HEK293 (cell line): Measurements from ENCODE around the gene CCP110.
"Not testable (repeated sequence)": the region's sequence is repeated elsewhere in the genome, so short reads cannot be mapped to it uniquely, and the experiment has no call there.

ENCODE experiments used
- CTCF ChIA-PET: fragments of 350-600 bp; formaldehyde crosslinking; extraction: SDS; loops from one replicate; lab custom pipeline; 2021; ENCODE audit warnings: antibody characterized with exemption; lab: Yijun Ruan, JAX
- POLR2A ChIA-PET: fragments of 300-600 bp; formaldehyde crosslinking; extraction: SDS; loops from one replicate; lab custom pipeline; 2020; ENCODE audit warnings: antibody characterized with exemption, inconsistent platforms; lab: Yijun Ruan, JAX
- H3K27ac ChIP-seq: fragments of 200-500 bp; sonication (Bioruptor generic); 2 replicates; pipeline ENCODE4 v1.5.1; 2014; ENCODE audit warnings: low read depth, low read length, control low read depth, inconsistent platforms; ENCODE audit errors: extremely low read depth
- H3K36me3 ChIP-seq, 2 experiments: fragments of 200-500 bp in 1 of 2; sonication (Bioruptor generic) in 1 of 2; 1 replicate in 1 of 2; 2 replicates in 1 of 2; pipeline ENCODE4 v1.5.1; 2014 to 2017; ENCODE audit warnings: inconsistent platforms in 2 of 2, low read length in 2 of 2; ENCODE audit not compliant: control insufficient read depth in 2 of 2, insufficient read depth in 1 of 2
- H3K4me1 ChIP-seq: fragments of 200-500 bp; sonication (Bioruptor generic); 2 replicates; pipeline ENCODE4 v1.5.1; 2014; ENCODE audit warnings: mild to moderate bottlenecking, low read length, inconsistent platforms; ENCODE audit not compliant: control insufficient read depth, insufficient read depth
- H3K4me3 ChIP-seq: 2 replicates; pipeline ENCODE4 v1.5.1; 2011; ENCODE audit warnings: low read depth, mild to moderate bottlenecking, control low read depth, low read length, moderate library complexity
- H3K9me3 ChIP-seq: fragments of 200-500 bp; sonication (Bioruptor generic); 2 replicates; pipeline ENCODE4 v1.5.1; 2014; ENCODE audit warnings: low read depth, low read length, inconsistent platforms; ENCODE audit not compliant: control insufficient read depth, insufficient read depth
- GLIS1 ChIP-seq: fragments of 450-650 bp; formaldehyde crosslinking; IDR thresholded peaks from 2 replicates; pipeline ENCODE4 v1.5.1; 2016; ENCODE audit warnings: missing biosample characterization, missing genetic modification characterization
- GLIS2 ChIP-seq: fragments of 450-650 bp; formaldehyde crosslinking; IDR thresholded peaks from 2 replicates; pipeline ENCODE4 v1.5.1; 2016; ENCODE audit warnings: missing biosample characterization, missing genetic modification characterization
- SP7 ChIP-seq: fragments of 450-650 bp; formaldehyde crosslinking; IDR thresholded peaks from 2 replicates; pipeline ENCODE4 v1.5.1; 2016; ENCODE audit warnings: missing biosample characterization, missing genetic modification characterization
- ZNF138 ChIP-seq: fragments of 450-650 bp; formaldehyde crosslinking; IDR thresholded peaks from 2 replicates; pipeline ENCODE4 v1.5.1; 2016; ENCODE audit warnings: missing biosample characterization, missing genetic modification characterization, borderline replicate concordance
- ZNF211 ChIP-seq: fragments of 450-650 bp; formaldehyde crosslinking; IDR thresholded peaks from 2 replicates; pipeline ENCODE4 v1.5.1; 2016; ENCODE audit warnings: low read depth, missing biosample characterization, missing genetic modification characterization
- ZNF274 ChIP-seq, 2 experiments: fragments of 200-500 bp in 1 of 2; fragments of 450-650 bp in 1 of 2; sonication (Bioruptor generic) in 1 of 2; formaldehyde crosslinking in 1 of 2; IDR thresholded peaks; 2 replicates each; pipeline versions ENCODE4 v1.5.1 to v1.6.1; 2014 to 2016; ENCODE audit warnings: borderline replicate concordance in 1 of 2, inconsistent platforms in 1 of 2, low read length in 1 of 2, missing biosample characterization in 1 of 2, missing genetic modification characterization in 1 of 2
- ZNF776 ChIP-seq: fragments of 450-650 bp; formaldehyde crosslinking; IDR thresholded peaks from 2 replicates; pipeline ENCODE4 v1.5.0; 2017; ENCODE audit warnings: missing biosample characterization, missing genetic modification characterization, borderline replicate concordance
- ZNF792 ChIP-seq: fragments of 450-650 bp; formaldehyde crosslinking; IDR thresholded peaks from 2 replicates; pipeline ENCODE4 v1.5.1; 2016; ENCODE audit warnings: missing biosample characterization, missing genetic modification characterization
- TF ChIP-seq, protein P1 (sequence below): fragments of 450-650 bp; formaldehyde crosslinking; IDR thresholded peaks from 2 replicates; pipeline ENCODE4 v1.5.1; 2016; ENCODE audit warnings: missing biosample characterization, missing genetic modification characterization
- TF ChIP-seq, protein P2 (sequence below): fragments of 450-650 bp; formaldehyde crosslinking; IDR thresholded peaks from 2 replicates; pipeline ENCODE4 v1.5.1; 2016; ENCODE audit warnings: missing biosample characterization, missing genetic modification characterization
- TF ChIP-seq, protein P3 (sequence below): fragments of 450-650 bp; formaldehyde crosslinking; IDR thresholded peaks from 2 replicates; pipeline ENCODE4 v1.5.1; 2016; ENCODE audit warnings: missing biosample characterization, missing genetic modification characterization, low read depth
- TF ChIP-seq, protein P4 (sequence below): fragments of 450-650 bp; formaldehyde crosslinking; IDR thresholded peaks from 2 replicates; pipeline ENCODE4 v1.5.1; 2016; ENCODE audit warnings: missing biosample characterization, missing genetic modification characterization

Gene CCP110

DNA sequence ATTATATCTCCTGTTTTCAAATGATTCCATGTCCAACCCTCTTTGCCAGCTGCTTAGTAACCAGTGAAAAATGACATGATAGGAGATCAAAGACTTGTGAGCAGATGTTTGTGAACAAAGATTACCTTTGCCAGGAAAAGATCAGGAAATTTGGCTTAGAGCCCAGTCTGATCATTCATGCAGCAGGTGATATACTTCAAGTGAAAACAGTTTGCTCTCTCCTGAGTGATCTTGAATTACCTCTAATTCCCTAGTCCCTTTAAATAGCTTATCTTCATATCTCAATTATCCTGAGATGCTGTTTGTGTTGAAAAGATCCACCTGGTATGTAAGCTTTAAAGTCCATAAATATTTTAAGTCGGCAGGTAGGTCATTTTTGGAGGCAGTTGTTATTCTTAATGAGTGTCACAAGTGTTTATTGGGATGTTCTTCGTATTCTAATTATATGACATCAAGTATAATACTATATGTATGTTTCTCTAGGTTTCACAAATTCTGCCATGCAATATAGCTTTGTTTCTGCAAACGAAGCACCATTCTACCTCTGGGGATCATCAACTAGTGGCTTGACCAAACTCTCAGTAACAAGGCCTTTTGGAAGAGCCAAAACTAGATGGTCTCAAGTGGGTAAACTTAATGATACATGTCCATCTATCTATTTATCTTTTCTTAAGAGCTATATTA lies 18.5 kb downstream of the CCP110 start (continued):
- TF ChIP-seq, protein P1, sequence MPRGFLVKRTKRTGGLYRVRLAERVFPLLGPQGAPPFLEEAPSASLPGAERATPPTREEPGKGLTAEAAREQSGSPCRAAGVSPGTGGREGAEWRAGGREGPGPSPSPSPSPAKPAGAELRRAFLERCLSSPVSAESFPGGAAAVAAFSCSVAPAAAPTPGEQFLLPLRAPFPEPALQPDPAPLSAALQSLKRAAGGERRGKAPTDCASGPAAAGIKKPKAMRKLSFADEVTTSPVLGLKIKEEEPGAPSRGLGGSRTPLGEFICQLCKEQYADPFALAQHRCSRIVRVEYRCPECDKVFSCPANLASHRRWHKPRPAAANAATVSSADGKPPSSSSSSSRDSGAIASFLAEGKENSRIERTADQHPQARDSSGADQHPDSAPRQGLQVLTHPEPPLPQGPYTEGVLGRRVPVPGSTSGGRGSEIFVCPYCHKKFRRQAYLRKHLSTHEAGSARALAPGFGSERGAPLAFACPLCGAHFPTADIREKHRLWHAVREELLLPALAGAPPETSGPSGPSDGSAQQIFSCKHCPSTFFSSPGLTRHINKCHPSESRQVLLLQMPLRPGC (tag by site-specific recombination): no peak
- TF ChIP-seq ZNF792 (tag by site-specific recombination) (no peak), ZNF138 (tag by site-specific recombination) (no peak), ZNF274 (IDR thresholded peaks at IDR 0.05; ENCODE audit: low read length) (no peak), ZNF274 (tag by site-specific recombination; IDR thresholded peaks at IDR 0.05; ENCODE audit: borderline replicate concordance) (no peak)
- TF ChIP-seq, protein P2, sequence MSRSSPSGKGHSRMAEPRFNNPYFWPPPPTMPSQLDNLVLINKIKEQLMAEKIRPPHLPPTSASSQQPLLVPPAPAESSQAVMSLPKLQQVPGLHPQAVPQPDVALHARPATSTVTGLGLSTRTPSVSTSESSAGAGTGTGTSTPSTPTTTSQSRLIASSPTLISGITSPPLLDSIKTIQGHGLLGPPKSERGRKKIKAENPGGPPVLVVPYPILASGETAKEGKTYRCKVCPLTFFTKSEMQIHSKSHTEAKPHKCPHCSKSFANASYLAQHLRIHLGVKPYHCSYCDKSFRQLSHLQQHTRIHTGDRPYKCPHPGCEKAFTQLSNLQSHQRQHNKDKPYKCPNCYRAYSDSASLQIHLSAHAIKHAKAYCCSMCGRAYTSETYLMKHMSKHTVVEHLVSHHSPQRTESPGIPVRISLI (tag by site-specific recombination): no peak

DNA sequence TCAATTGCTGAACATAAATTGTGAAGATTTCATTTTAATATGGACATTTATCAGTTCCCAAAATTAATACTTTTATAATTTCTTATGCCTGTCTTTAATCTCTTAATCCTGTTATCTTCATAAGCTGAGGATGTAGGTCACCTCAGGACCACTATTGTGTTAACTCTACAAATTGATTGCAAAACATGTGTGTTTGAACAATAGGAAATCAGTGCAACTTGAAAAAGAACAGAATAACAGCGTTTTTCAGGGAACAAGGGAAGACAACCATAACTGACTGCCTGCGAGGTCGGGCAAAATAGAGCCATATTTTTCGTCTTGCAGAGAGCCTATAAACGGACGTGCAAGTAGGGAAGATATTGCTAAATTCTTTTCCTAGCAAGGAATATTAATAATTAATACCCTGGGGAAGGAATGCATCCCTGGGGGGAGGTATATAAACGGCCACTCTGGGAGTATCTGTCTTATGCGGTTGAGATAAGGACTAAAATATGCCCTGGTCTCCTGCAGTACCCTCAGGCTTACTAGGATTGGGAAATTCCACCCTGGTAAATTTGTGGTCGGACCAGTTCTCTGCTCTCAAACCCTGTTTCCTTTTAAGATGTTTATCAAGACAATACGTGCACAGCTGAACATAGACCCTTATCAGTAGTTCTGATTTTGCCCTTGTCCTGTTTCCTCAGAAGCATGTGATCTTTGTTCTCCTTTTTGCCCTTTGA lies 19.7 kb downstream of the CCP110 start:
- POLR2A ChIA-PET, H3K27ac ChIP-seq, CTCF ChIA-PET, H3K4me3 ChIP-seq, H3K4me1 ChIP-seq, H3K9me3 ChIP-seq: not testable (repeated sequence)
- peaks cover 40 to 84% of the 10 kb centered on the region in 2 experiments for H3K36me3 ChIP-seq

DNA sequence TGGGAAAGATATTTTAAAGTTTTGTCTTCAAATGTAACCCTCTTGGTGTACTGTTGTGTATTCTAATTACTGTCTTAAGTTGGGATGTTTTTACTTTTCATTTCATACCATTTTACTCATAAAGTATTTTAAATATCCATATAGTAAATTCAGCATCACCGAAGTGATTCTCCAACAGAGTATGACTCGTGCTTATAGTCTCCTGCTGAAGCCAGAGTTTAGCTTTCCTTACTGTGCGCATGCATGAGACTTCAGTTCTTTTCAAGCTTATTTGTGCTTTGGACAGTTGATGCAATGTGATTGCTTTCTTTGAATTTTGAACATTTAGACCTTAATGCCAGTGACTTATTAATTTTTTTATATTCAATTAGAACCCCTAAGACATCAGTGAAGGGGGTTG lies 24.4 kb downstream of the CCP110 start:
- Histone ChIP-seq H3K4me1 (no peaks in the 10 kb centered on the region), H3K9me3 (no peaks in the 10 kb centered on the region), H3K27ac (no peak overlapping the region), H3K4me3 (no peak overlapping the region), H3K36me3 (peaks cover 44 to 85% of the 10 kb centered on the region in 2 experiments)
- CTCF ChIA-PET: interaction anchor here (0.5 kb wide), 1 partner anchor 147 kb away, joined by 3 read pairs; no protein-coding TSS in a partner anchor
- TF ChIP-seq GLIS1 (tag by site-specific recombination) (no peak), GLIS2 (no peak), ZNF776 (tag by site-specific recombination) (no peak), SP7 (tag by site-specific recombination) (no peak), ZNF211 (tag by site-specific recombination) (no peak)
- TF ChIP-seq, protein P3, sequence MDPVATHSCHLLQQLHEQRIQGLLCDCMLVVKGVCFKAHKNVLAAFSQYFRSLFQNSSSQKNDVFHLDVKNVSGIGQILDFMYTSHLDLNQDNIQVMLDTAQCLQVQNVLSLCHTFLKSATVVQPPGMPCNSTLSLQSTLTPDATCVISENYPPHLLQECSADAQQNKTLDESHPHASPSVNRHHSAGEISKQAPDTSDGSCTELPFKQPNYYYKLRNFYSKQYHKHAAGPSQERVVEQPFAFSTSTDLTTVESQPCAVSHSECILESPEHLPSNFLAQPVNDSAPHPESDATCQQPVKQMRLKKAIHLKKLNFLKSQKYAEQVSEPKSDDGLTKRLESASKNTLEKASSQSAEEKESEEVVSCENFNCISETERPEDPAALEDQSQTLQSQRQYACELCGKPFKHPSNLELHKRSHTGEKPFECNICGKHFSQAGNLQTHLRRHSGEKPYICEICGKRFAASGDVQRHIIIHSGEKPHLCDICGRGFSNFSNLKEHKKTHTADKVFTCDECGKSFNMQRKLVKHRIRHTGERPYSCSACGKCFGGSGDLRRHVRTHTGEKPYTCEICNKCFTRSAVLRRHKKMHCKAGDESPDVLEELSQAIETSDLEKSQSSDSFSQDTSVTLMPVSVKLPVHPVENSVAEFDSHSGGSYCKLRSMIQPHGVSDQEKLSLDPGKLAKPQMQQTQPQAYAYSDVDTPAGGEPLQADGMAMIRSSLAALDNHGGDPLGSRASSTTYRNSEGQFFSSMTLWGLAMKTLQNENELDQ (tag by site-specific recombination): no peak
- POLR2A ChIA-PET: no interaction called here

DNA sequence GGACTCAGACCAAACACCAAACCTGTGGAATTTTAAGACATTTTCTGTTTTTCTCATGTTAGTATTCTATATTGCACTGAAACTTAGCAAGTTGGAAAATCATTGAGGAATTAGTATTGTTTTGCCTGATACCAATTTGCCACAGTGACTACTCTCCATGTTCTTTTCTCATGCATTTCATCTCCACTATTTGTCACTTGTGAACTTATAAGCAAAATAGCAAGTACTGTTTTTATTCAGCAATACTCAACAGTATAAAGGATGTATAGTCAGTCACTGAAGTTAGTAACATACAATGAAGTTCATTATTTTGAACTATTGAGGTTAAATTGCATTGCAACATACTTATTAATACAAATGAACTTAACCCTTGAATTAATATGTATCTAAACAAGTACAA lies 25.9 kb downstream of the CCP110 start:
- H3K36me3 ChIP-seq: peaks cover 52 to 80% of the 10 kb centered on the region in 2 experiments
- no peaks in the 10 kb centered on the region for H3K4me1 ChIP-seq
- CTCF ChIA-PET: no interaction called here
- H3K4me3 ChIP-seq: no peak overlapping the region
- H3K9me3 ChIP-seq: no peaks in the 10 kb centered on the region
- H3K27ac ChIP-seq: no peak overlapping the region
- TF ChIP-seq, protein P4, sequence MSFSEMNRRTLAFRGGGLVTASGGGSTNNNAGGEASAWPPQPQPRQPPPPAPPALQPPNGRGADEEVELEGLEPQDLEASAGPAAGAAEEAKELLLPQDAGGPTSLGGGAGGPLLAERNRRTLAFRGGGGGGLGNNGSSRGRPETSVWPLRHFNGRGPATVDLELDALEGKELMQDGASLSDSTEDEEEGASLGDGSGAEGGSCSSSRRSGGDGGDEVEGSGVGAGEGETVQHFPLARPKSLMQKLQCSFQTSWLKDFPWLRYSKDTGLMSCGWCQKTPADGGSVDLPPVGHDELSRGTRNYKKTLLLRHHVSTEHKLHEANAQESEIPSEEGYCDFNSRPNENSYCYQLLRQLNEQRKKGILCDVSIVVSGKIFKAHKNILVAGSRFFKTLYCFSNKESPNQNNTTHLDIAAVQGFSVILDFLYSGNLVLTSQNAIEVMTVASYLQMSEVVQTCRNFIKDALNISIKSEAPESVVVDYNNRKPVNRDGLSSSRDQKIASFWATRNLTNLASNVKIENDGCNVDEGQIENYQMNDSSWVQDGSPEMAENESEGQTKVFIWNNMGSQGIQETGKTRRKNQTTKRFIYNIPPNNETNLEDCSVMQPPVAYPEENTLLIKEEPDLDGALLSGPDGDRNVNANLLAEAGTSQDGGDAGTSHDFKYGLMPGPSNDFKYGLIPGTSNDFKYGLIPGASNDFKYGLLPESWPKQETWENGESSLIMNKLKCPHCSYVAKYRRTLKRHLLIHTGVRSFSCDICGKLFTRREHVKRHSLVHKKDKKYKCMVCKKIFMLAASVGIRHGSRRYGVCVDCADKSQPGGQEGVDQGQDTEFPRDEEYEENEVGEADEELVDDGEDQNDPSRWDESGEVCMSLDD (tag by site-specific recombination): no peak
- no peak for TF ChIP-seq ZNF138 (tag by site-specific recombination)
- TF ChIP-seq, all 188 proteins: peak for 0
- POLR2A ChIA-PET: no interaction called here
